SK-N-SH (cell line): ENCODE results near the gene REV1. TPM values are rescaled to one million over a fixed set of nuclear protein-coding genes. Genes with fewer than 3 reads are reported as not detected.

Experiments
- CTCF ChIA-PET: fragments of 300-600, 350-600 bp; formaldehyde crosslinking; extraction: SDS; loops from one replicate; lab custom pipeline; 2021; lab: Yijun Ruan, JAX
- POLR2A ChIA-PET: fragments of 350-600 bp; sonication (Branson Sonifier 250); formaldehyde crosslinking; extraction: SDS; loops from one replicate; lab custom pipeline; 2020; ENCODE audit warnings: antibody characterized with exemption, inconsistent platforms; lab: Yijun Ruan, JAX
- DNase-seq: peaks from one replicate; pipeline ENCODE4 v3.0.0; 2012
- H2AFZ ChIP-seq: fragments of 200-600 bp; sonication (generic); 2 replicates; pipeline ENCODE4 v1.8.1; 2016; ENCODE audit warnings: antibody characterized with exemption, mild to moderate bottlenecking, low read depth
- H3F3A ChIP-seq: fragments of 200-600 bp; sonication (generic); replicated peaks from 2 replicates; pipeline ENCODE3; 2016; ENCODE audit warnings: antibody characterized with exemption, mild to moderate bottlenecking; ENCODE audit not compliant: insufficient read depth
- H3K27ac ChIP-seq, 2 experiments: fragments of 200-500 bp in 1 of 2; fragments of 200-600 bp in 1 of 2; sonication (Bioruptor generic) in 1 of 2; sonication (generic), shearing (Covaris generic) in 1 of 2; 2 replicates each; pipeline versions ENCODE4 v1.5.1 to v1.6.1; 2014 to 2016; ENCODE audit warnings: low read depth in 2 of 2, inconsistent platforms in 1 of 2, low read length in 1 of 2, mild to moderate bottlenecking in 1 of 2, mixed read lengths in 1 of 2
- H3K27me3 ChIP-seq: fragments of 200-600 bp; sonication (generic), shearing (Covaris generic); 2 replicates; pipeline ENCODE4 v1.6.1; 2016; ENCODE audit warnings: mixed run types; ENCODE audit not compliant: insufficient read depth
- H3K36me3 ChIP-seq, 2 experiments: fragments of 200-500 bp in 1 of 2; fragments of 200-600 bp in 1 of 2; sonication (Bioruptor generic) in 1 of 2; sonication (generic) in 1 of 2; replicated peaks in 1 of 2; 2 replicates each; pipeline versions ENCODE3 to v1.5.1; 2014 to 2016; ENCODE audit warnings: low read length in 1 of 2, mild to moderate bottlenecking in 1 of 2; ENCODE audit not compliant: insufficient read depth in 2 of 2, control insufficient read depth in 1 of 2
- H3K4me1 ChIP-seq, 2 experiments: fragments of 200-500 bp in 1 of 2; fragments of 200-600 bp in 1 of 2; sonication (Bioruptor generic) in 1 of 2; sonication (generic), shearing (Covaris generic) in 1 of 2; 2 replicates each; pipeline versions ENCODE4 v1.5.1 to v1.6.1; 2014 to 2016; ENCODE audit warnings: low read depth in 1 of 2, low read length in 1 of 2, mixed run types in 1 of 2; ENCODE audit not compliant: insufficient read depth in 2 of 2, control insufficient read depth in 1 of 2
- H3K4me2 ChIP-seq: fragments of 200-600 bp; sonication (generic), shearing (Covaris generic); 2 replicates; pipeline ENCODE4 v1.6.1; 2017; ENCODE audit warnings: mixed run types
- H3K4me3 ChIP-seq, 2 experiments: fragments of 200-500 bp in 1 of 2; fragments of 200-600 bp in 1 of 2; sonication (Bioruptor generic) in 1 of 2; sonication (generic), shearing (Covaris generic) in 1 of 2; 2 replicates each; pipeline versions ENCODE4 v1.5.1 to v1.8.1; 2014 to 2016; ENCODE audit warnings: low read depth in 2 of 2, inconsistent platforms in 1 of 2, low read length in 1 of 2, mild to moderate bottlenecking in 1 of 2, mixed read lengths in 1 of 2, moderate library complexity in 1 of 2
- H3K79me2 ChIP-seq: fragments of 200-600 bp; sonication (generic); 2 replicates; pipeline ENCODE4 v1.8.1; 2017; ENCODE audit warnings: mild to moderate bottlenecking; ENCODE audit not compliant: insufficient read depth
- H3K9ac ChIP-seq: fragments of 200-600 bp; sonication (generic); 2 replicates; pipeline ENCODE4 v1.6.1; 2017; ENCODE audit warnings: mixed run types
- H3K9me2 ChIP-seq: fragments of 200-600 bp; sonication (generic); 2 replicates; pipeline ENCODE4 v1.6.1; 2017; ENCODE audit warnings: mixed run types
- H3K9me3 ChIP-seq: fragments of 200-600 bp; sonication (generic); 2 replicates; pipeline ENCODE4 v1.6.1; 2017; ENCODE audit warnings: mixed run types, mild to moderate bottlenecking, moderate library complexity
- H4K20me1 ChIP-seq: fragments of 200-600 bp; sonication (generic); 2 replicates; pipeline ENCODE4 v1.6.1; 2017; ENCODE audit warnings: mild to moderate bottlenecking, mixed run types; ENCODE audit not compliant: insufficient read depth
- ELF1 ChIP-seq: IDR thresholded peaks from 2 replicates; pipeline ENCODE4 v1.4.0; 2012
- EP300 ChIP-seq, 2 experiments: IDR thresholded peaks; 2 replicates each; pipeline versions ENCODE4 v1.4.0 to v1.6.1; 2012; ENCODE audit warnings: borderline replicate concordance in 1 of 2, low read depth in 1 of 2, low read length in 1 of 2
- EZH2phosphoT487 ChIP-seq: fragments of 200-600 bp; sonication (generic); IDR thresholded peaks from 2 replicates; pipeline ENCODE4 v1.6.1; 2017; ENCODE audit warnings: low read depth, mixed run types, mild to moderate bottlenecking, antibody characterized with exemption, moderate library complexity, borderline replicate concordance
- FOSL2 ChIP-seq: IDR thresholded peaks from 2 replicates; pipeline ENCODE4 v1.4.0; 2012; ENCODE audit warnings: low read depth, mild to moderate bottlenecking, moderate library complexity, borderline replicate concordance
- FOXJ3 ChIP-seq: sonication (generic); formaldehyde crosslinking; IDR thresholded peaks from 2 replicates; pipeline ENCODE4 v1.5.1; 2020; ENCODE audit warnings: mild to moderate bottlenecking, missing genetic modification reagents
- FOXM1 ChIP-seq: IDR thresholded peaks from 2 replicates; pipeline ENCODE4 v1.4.0; 2012; ENCODE audit warnings: low read depth, mild to moderate bottlenecking
- GABPA ChIP-seq: IDR thresholded peaks from 2 replicates; pipeline ENCODE4 v1.4.0; 2012; ENCODE audit warnings: low read depth, mild to moderate bottlenecking
- MEF2A ChIP-seq: IDR thresholded peaks from 2 replicates; pipeline ENCODE4 v1.4.0; 2012; ENCODE audit warnings: low read depth, borderline replicate concordance
- MXI1 ChIP-seq: IDR thresholded peaks from 2 replicates; pipeline ENCODE4 v1.6.1; 2012; ENCODE audit warnings: mild to moderate bottlenecking, low read depth, low read length, improper control_type of control experiment
- RAD21 ChIP-seq: IDR thresholded peaks from 2 replicates; pipeline ENCODE4 v1.6.1; 2012; ENCODE audit warnings: mild to moderate bottlenecking, low read length
- RFX5 ChIP-seq: IDR thresholded peaks from 2 replicates; pipeline ENCODE4 v1.6.1; 2012; ENCODE audit warnings: mild to moderate bottlenecking, improper control_type of control experiment, low read length
- RXRA ChIP-seq: IDR thresholded peaks from 2 replicates; pipeline ENCODE4 v1.4.0; 2012; ENCODE audit warnings: low read depth, mild to moderate bottlenecking, borderline replicate concordance
- SIN3A ChIP-seq: IDR thresholded peaks from 2 replicates; pipeline ENCODE4 v1.6.1; 2012; ENCODE audit warnings: low read depth, mild to moderate bottlenecking, low read length, moderate library complexity, borderline replicate concordance
- TAF1 ChIP-seq: IDR thresholded peaks from 2 replicates; pipeline ENCODE4 v1.6.1; 2012; ENCODE audit warnings: low read depth, mild to moderate bottlenecking, low read length, moderate library complexity, borderline replicate concordance
- TCF12 ChIP-seq: IDR thresholded peaks from 2 replicates; pipeline ENCODE4 v1.4.0; 2012
- TEAD4 ChIP-seq: IDR thresholded peaks from 2 replicates; pipeline ENCODE4 v1.4.0; 2012; ENCODE audit warnings: mild to moderate bottlenecking, borderline replicate concordance; ENCODE audit not compliant: insufficient read depth
- YY1 ChIP-seq: IDR thresholded peaks from 2 replicates; pipeline ENCODE4 v1.4.0; 2012; ENCODE audit warnings: low read depth, mild to moderate bottlenecking
- WGBS: methylation state at CpG from one replicate; pipeline ENCODE4 v1.1.6; 2017; ENCODE audit warnings: low lambda C conversion rate; 5-methylcytosine and 5-hydroxymethylcytosine counted together
- polyA plus RNA-seq, 3 experiments: library from polyadenylated mRNA; depleted of rRNA; stranded (reverse); fragments of >200 nt; gene quantifications; 2 replicates each; pipeline ENCODE4 v1.2.3, GENCODE V29; 2012
- TF ChIP-seq, protein P1 (sequence below): IDR thresholded peaks from 2 replicates; pipeline ENCODE4 v1.4.0; 2012; ENCODE audit warnings: low read depth, borderline replicate concordance
- TF ChIP-seq, protein P2 (sequence below): fragments of 150-350 bp; IDR thresholded peaks from 2 replicates; pipeline ENCODE4 v1.6.1; 2017; ENCODE audit warnings: antibody characterized with exemption, low read length, low read depth, borderline replicate concordance
- TF ChIP-seq, protein P3 (sequence below): IDR thresholded peaks from 2 replicates; pipeline ENCODE4 v1.6.1; 2012; ENCODE audit warnings: mild to moderate bottlenecking, low read depth, low read length, moderate library complexity

REV1 gene
- polyA plus RNA-seq, 1 of the 3 experiments (the other 2 are of a cell fraction), result 15.9 TPM

DNA sequence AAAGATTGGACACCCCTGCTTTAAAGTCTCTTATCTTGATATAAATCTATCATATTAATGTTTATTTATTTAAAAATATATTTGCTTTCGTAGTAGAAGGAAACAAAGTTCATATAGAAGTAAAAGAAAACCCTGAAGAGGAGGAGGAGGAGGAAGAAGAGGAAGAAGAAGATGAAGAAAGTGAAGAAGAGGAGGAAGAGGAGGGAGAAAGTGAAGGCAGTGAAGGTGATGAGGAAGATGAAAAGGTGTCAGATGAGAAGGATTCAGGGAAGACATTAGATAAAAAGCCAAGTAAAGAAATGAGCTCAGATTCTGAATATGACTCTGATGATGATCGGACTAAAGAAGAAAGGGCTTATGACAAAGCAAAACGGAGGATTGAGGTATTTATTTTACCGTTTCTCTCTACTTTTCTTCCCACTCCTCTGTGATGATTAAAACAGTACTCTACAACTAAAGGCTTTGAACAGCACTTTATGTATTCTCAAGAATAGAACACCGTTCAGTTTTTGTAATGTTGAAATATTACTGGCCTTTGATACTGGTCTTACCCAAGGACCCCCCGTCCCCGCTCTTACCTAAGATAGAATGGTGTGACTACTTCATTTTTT lies 113.5 kb downstream of the REV1 start:
- Histone ChIP-seq H3K4me3 (no peak overlapping the region), H4K20me1 (no peaks in the 10 kb centered on the region), H3K36me3 (peaks cover 78 to 82% of the 10 kb centered on the region in 2 experiments), H3K27me3 (no peaks in the 10 kb centered on the region), H3K4me1 (no peaks in the 10 kb centered on the region), H3F3A (no peaks in the 10 kb centered on the region), H3K79me2 (peaks cover 6% of the 10 kb centered on the region; the same call in 1 of the 2 replicates), H3K4me2 (no peak overlapping the region), H3K27ac (no peak overlapping the region), H3K9me3 (0 out of 2 replicates have a peak, but pooled peaks cover 6% of the 10 kb centered on the region), H3K9ac (no peak overlapping the region), H3K9me2 (no peaks in the 10 kb centered on the region), H2AFZ (no peak overlapping the region)
- DNase-seq, result no peak
- TF ChIP-seq, protein P1, sequence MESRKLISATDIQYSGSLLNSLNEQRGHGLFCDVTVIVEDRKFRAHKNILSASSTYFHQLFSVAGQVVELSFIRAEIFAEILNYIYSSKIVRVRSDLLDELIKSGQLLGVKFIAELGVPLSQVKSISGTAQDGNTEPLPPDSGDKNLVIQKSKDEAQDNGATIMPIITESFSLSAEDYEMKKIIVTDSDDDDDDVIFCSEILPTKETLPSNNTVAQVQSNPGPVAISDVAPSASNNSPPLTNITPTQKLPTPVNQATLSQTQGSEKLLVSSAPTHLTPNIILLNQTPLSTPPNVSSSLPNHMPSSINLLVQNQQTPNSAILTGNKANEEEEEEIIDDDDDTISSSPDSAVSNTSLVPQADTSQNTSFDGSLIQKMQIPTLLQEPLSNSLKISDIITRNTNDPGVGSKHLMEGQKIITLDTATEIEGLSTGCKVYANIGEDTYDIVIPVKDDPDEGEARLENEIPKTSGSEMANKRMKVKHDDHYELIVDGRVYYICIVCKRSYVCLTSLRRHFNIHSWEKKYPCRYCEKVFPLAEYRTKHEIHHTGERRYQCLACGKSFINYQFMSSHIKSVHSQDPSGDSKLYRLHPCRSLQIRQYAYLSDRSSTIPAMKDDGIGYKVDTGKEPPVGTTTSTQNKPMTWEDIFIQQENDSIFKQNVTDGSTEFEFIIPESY, result no peak
- TF ChIP-seq RXRA, result no peak
- TF ChIP-seq YY1, result no peak
- TF ChIP-seq TCF12, result no peak
- no peak for TF ChIP-seq FOXJ3 (CRISPR knock-in tag)
- TF ChIP-seq GABPA, result no peak
- TF ChIP-seq FOSL2, result no peak
- TF ChIP-seq EZH2phosphoT487, result no peak
- TF ChIP-seq SIN3A, result no peak
- TF ChIP-seq TEAD4, result no peak
- no peak for TF ChIP-seq RFX5
- TF ChIP-seq EP300 (IDR thresholded peaks at IDR 0.05; ENCODE audit: borderline replicate concordance in 1 of 2, low read depth in 1 of 2, low read length in 1 of 2), result no peak
- POLR2A ChIA-PET, result no interaction called here
- CTCF ChIA-PET, result no interaction called here
- 96% methylated on average over 7 of the region's 7 CpGs for WGBS

DNA sequence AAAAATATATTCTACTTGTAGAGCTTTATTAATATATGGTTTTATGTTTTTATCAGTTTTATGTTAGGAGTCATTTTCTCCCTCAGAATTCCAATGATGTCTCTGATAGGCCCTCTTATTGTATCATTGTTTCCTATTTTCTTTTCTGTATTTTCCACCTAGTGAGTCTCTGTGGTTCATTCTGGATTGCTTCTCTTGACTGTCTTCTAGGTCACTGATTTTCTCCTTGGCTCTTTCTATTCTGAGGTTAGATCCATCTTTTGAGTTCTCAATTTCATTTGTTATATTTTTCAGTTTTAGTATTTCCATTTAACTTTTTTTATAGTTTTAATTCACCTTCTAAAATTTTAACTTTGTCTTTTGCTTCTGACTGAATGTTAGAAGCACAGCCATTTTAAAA lies 115.1 kb downstream of the REV1 start:
- peaks cover 6% of the 10 kb centered on the region; the same call in 1 of the 2 replicates for H3K79me2 ChIP-seq
- H3F3A ChIP-seq, result no peaks in the 10 kb centered on the region
- H4K20me1 ChIP-seq, result no peaks in the 10 kb centered on the region
- H3K27ac ChIP-seq, result no peak overlapping the region
- no peak overlapping the region for H3K4me2 ChIP-seq
- H3K4me3 ChIP-seq, result no peak overlapping the region
- no peaks in the 10 kb centered on the region for H3K27me3 ChIP-seq
- no peaks in the 10 kb centered on the region for H3K9me2 ChIP-seq
- H3K4me1 ChIP-seq, result no peaks in the 10 kb centered on the region
- DNase-seq, result no peak
- H3K9me3 ChIP-seq, result 0 out of 2 replicates have a peak, but pooled peaks cover 6% of the 10 kb centered on the region
- no peak overlapping the region for H3K9ac ChIP-seq
- TF ChIP-seq, protein P2, sequence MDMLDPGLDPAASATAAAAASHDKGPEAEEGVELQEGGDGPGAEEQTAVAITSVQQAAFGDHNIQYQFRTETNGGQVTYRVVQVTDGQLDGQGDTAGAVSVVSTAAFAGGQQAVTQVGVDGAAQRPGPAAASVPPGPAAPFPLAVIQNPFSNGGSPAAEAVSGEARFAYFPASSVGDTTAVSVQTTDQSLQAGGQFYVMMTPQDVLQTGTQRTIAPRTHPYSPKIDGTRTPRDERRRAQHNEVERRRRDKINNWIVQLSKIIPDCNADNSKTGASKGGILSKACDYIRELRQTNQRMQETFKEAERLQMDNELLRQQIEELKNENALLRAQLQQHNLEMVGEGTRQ, result no peak
- TF ChIP-seq RXRA, result no peak
- TF ChIP-seq, protein P3, sequence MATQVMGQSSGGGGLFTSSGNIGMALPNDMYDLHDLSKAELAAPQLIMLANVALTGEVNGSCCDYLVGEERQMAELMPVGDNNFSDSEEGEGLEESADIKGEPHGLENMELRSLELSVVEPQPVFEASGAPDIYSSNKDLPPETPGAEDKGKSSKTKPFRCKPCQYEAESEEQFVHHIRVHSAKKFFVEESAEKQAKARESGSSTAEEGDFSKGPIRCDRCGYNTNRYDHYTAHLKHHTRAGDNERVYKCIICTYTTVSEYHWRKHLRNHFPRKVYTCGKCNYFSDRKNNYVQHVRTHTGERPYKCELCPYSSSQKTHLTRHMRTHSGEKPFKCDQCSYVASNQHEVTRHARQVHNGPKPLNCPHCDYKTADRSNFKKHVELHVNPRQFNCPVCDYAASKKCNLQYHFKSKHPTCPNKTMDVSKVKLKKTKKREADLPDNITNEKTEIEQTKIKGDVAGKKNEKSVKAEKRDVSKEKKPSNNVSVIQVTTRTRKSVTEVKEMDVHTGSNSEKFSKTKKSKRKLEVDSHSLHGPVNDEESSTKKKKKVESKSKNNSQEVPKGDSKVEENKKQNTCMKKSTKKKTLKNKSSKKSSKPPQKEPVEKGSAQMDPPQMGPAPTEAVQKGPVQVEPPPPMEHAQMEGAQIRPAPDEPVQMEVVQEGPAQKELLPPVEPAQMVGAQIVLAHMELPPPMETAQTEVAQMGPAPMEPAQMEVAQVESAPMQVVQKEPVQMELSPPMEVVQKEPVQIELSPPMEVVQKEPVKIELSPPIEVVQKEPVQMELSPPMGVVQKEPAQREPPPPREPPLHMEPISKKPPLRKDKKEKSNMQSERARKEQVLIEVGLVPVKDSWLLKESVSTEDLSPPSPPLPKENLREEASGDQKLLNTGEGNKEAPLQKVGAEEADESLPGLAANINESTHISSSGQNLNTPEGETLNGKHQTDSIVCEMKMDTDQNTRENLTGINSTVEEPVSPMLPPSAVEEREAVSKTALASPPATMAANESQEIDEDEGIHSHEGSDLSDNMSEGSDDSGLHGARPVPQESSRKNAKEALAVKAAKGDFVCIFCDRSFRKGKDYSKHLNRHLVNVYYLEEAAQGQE, result no peak
- TF ChIP-seq TCF12, result no peak
- TF ChIP-seq MEF2A, result no peak
- no peak for TF ChIP-seq RFX5
- TF ChIP-seq SIN3A, result no peak
- no peak for TF ChIP-seq RAD21
- no peak for TF ChIP-seq EZH2phosphoT487
- TF ChIP-seq TAF1, result no peak
- TF ChIP-seq ELF1, result no peak
- TF ChIP-seq FOSL2, result no peak
- no peak for TF ChIP-seq FOXM1
- TF ChIP-seq MXI1, result no peak
- ChIA-PET CTCF (interaction anchor here (1.2 to 1.3 kb wide), 3 partner anchors 10 to 169 kb away, joined by 3 read pairs; no protein-coding TSS in a partner anchor), POLR2A (no interaction called here)
- H3K36me3 ChIP-seq, result peaks cover 71 to 76% of the 10 kb centered on the region in 2 experiments
- H2AFZ ChIP-seq, result no peak overlapping the region
